Activated T-helper 1 cell treated with Interleukin-2 at 50 U/mL for 16 hours (primary cell): ENCODE data around the gene TDRKH.

Experiments
- DNase-seq: peaks from one replicate; pipeline ENCODE4 v3.0.0-alpha.2; 2020; ENCODE audit warnings: low read depth

Gene TDRKH

DNA sequence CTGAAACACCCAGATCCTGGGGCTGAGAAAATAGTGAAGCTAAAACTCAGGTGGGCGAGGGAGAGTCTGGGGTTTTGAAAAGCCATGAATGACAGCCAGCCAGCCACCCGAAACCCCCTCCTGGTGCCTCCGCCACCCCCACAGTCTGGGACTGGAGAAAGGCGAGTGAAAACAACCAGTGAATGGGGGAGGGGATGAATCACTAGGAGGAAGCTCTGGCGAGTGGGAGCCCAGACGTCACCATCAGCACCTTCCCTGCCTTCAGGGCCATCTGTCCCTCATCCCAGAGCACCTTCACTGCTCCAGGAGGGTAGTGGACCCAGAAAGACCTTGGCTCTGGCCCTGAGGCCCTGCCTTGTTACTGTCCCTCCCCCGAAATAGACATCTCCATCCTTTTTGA, 32.1 kb upstream of the TDRKH start:
- no peak for DNase-seq

DNA sequence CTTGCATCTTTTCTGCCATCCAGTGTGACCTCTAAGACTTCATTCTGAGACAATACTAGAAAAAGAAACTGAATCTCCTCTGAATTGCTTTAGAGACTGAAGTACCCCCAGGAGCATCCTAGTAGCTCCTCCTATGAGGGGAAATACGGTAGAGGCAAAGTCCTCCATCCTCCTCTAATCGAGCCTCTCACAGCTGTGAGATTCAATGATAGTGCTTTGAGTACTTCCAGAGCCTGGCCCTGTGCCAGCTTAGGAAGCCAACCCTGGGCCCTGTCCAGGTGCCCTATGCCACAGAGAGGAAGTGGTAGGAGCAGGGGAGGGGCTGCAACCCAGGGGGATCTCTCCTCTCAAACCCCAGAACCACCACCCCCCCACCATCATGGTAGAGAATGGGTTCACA, 30.6 kb upstream of the TDRKH start:
- DNase-seq = no peak

DNA sequence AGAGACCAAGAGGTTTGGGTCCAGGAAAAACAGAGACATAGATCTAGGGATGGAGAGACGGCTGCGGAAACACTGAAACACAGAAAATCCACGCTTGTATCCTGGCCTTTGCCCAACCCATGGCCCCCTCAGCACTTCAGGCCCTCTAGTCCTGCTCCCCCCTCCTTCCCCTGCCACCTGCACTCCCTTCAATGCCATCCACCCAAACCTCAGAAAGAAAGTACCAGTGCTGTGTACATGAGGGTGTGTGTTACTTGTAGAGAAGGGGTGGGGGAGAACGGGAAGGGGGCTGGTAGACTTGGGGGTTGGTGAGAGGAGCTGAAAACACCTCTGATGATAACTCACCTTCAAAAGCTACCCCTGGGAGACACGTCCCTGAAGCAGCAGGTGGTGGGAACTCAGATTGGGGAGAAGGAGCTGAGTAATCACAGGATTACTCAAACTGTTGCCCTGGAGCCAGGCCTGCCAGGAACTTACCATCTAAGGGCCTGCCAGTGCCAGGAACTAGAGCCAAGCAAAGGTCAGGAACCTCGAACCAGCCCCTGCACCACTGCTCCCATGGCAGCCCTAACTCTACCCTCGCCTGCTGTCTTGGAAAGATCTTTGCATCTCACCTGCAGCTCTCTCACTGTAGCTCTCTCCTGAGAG, 29.8 kb upstream of the TDRKH start:
- DNase-seq = no peak

DNA sequence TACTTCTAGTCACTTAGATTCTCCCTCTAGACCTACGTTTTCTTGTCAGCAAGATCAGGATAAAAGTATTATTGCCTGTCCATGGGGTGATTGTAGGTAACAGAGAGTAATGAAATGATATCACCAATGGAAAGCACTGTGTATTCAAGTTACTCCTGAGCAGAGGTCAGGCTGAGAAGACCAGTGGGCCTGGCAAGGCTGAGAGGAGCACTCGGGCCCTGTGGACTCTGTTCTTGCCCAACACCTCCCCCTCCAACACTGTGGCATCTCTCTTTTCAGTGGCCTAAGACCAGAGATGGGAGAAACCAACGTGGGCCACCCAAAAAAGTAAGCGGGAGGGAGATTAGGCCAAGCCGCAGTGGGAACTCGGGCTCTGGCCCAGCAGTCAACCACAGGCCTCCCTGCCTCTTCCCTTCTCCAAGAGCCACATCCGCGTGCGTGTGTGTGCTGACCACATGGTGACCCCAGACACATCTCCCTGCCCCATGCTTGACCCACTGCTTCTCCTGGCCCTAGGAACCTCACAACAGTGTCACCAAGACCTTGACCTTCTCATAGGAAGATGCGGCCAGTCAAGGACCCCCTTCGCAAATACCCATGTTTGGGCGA, 29.0 kb upstream of the TDRKH start:
- DNase-seq = no peak

DNA sequence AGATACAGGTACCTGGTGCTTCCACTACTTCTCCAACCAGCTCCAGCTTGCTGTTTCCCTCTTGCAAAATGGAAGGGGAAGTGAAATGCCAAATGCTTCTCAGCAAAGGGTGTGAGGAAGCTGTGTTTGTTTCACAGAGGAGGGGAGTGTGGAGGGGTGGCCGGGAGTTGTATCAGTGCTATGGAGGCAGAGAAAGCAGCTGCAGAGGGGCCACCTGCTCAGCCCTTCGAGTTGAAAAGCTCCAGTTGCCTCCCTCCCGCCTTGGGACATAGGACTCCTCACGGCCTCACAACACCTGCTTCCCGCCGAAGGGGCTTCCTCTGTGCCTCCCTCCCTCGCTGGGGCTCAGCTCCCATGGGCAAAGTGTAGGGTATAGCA, 27.0 kb upstream of the TDRKH start:
- DNase-seq = no peak

DNA sequence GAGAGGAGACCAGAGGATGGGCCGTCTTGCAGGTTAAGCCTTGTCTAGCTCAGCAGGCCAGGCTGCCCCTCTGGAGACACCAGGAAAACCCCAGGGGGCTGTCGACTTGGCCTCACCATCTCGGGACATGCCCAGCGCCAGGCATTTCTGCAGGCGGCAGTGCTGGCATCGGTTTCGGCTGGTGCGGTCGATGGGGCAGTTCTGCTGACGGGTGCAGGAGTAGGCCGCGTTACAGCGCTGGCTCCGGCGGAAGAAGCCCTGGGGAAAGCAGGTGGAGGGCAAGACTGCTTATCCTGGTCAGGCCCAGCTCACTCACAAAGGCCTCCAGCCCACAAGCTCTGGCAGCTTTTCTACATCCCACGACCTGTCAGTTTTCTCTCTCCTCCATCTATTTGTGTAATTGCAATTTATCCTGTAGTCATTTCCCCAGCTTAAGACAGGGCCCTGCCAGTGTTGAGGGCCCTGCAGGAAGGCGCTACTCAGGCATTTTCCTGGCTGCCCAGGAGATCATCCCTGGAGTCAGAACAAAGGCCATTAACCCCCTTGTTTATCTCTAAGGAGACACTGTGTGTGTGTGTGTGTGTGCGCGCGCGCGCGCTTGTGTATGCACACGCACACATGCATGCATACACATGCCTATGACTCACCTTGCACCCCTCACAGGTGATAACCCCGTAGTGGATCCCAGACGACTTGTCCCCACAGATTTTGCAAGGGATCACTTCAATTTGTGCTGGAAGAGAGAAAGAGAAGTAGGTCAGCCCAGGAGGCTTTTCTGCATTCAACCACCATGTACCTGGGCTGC, 26.4 kb upstream of the TDRKH start:
- no peak for DNase-seq

DNA sequence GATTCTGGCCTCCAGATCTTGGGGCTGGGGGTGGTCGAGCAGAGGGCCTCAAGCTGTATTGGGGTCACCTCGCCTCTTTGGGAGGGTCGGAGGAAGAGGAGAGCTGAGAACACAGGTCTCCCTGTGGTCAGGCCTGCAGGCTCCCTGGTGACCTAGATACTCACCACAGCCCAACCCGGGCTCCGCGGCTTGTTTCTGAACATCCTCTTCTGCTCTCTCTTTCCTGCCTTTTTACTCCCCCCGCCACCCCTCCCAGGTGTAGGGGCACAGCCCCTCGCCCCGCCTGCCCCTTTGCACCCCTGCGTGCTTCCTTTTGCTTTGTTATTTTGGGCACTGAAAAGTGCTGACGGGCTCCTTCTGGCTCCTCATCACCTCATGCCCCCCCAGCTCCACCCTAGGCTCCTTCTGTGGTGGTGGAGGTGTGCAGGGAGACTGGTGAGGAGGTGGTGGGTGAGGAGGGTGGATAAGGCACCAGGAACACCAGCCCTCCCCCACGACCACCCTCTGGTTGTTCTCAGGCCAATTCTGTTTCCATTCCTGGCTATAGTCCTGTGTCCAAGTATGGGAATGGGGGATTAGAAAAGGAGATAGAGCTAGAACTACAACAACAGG, 25.5 kb upstream of the TDRKH start:
- DNase-seq = peak; percentile 35

DNA sequence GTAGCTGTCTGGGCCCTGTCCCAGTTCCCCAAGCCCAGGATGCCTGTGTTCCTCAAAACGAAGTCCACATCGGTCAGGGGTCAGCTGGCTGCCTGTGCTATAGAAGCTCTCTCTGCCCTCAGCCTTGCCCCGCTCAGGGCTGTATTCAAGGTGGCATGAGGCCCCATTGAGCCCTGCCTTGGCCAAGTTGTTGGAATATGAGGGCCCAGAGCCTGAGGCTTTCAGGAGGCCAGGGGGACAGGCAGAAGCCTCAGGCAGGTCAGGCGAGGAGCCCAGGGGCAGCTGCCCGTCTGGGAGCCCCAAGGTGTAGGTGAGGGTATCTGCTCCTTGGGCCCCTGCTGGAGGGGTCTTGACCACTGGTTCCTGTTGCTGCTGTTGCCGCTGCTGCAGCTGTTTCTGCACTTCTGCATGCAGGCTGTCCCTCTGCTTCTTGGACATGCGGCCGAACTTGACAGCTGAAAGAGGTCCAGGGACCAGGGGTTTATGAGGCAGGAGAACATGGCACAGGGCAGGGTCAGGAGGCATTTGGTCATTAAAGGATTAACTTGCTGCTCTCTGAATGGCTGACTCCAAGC, 24.8 kb upstream of the TDRKH start:
- DNase-seq = no peak

DNA sequence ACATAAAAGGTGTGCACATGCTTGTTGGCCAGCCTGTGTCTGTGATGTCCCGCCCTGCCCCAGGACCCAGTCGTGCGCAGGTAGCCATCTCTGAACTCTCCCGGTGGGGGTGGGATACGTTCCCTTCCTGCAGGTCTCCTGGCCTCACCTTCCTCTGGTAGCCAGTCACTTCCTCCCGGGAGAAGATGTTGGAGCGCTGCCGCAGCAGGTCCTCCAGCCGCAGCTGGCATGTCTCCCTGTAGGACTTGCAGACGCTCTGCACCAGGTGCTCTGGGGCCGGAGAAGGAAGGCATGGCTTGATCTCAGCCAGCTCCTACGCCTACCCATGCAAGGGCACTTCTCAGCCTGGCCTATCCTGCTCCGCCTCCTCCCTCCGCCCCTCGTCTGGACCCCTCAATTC, 24.1 kb upstream of the TDRKH start:
- DNase-seq = no peak

DNA sequence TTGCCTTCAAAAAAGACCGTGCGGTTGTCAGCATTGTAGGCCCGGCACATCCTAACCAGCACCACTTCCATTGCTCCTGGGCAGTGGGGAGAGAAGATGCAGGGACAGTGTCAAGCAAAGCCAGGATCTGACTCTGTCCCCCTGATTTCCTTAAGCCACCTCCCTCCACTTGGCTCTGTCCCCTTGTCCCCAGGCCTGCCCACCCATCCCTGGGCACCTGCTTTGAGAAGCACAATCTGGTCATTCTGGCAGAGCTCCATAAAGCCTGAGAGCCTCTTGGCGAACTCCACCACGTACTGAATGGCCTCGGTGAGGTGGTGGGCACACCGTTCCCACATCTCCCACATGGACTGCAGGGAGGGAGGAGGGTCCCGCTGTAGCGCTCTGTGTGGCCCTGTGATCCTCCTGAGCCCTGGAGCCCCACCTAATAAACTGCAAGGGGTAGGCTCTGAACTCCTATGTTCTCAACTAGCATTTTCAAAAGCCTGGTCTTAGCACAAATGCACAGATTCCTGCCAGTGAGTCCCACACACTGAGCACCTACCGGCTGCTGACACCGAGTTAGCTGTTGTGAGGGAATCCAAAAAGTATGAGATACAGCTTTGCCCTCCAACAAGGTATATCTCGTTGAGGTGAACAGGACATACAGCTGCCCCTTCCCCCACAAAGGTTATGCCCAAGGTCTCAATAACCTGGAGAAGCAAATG, 23.1 kb upstream of the TDRKH start:
- no peak for DNase-seq

DNA sequence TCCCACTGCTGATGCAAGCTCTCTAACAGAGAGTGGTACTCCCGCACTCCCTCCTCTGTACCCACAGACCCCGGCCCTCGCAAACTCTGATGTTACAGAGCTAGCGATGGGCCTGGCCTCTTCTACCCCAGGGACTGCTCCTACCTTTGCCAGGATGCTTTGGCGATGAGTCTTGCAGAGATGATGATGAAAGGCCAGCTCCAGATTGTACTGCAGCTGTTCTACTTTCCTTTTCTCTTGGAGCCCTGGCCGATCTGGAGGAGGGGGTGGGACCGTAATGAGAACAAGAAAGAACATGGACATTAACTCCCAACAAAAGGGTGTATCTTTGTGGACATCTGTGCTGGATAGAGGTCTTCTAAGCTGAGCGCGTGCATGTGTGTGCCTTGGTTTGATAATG, 20.9 kb upstream of the TDRKH start:
- no peak for DNase-seq

DNA sequence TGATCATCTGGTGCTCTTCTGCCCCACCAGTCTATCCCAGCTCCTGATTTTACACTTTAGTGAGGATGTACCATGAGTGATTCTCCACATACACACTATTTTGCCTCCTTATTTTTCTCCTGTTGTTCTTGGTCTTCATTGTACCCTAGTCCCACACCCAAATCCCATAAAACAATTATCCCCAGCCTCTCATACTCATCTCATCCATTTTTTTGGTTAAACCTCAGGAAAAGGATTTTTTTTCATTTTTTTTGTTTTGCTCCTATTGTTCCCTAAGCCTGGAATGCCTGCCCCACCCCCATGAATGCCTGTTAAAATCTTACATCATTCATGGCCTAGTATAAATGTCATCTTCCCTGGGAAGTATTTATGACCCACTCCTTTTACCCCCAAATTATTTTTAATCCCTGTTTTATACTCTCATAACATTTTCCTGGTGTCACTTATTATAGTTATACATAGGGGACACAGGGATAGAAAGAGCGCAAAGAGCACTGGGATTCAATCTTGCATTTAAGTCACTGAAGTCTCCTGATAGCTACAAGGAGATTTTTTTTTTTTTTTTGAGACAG, 19.8 kb upstream of the TDRKH start:
- no peak for DNase-seq

DNA sequence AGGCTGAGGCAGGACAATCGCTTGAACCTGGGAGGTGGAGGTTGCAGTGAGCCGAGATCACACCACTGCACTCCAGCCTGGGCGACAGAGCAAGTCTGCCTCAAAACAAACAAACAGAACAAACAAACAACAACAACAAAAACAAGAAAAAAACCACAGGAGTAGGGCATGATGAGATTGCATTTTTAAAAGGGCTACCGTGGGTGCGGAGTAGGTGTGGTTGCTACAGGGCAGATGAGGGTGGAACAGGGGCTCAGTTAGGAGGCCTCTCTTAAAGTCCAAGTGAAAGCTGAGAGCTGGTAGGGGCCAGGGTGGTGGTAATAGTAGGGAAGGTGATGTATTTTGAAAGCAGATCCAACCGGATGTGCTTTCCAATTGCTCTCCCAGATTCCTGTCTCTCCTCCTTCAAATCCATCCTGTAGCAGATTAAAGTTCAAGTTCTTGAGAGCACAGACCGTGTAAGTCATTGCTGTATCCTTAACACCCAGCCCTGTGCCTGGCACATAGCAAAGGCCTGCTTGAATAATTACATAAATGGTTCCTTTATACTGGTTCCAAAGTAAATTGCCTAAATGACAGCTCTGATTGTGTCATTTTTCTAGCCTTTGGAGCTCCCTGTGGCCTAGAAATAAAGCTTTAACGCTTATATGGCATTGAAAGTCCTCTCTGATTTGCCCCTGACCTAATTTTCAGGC, 19.1 kb upstream of the TDRKH start:
- no peak for DNase-seq

DNA sequence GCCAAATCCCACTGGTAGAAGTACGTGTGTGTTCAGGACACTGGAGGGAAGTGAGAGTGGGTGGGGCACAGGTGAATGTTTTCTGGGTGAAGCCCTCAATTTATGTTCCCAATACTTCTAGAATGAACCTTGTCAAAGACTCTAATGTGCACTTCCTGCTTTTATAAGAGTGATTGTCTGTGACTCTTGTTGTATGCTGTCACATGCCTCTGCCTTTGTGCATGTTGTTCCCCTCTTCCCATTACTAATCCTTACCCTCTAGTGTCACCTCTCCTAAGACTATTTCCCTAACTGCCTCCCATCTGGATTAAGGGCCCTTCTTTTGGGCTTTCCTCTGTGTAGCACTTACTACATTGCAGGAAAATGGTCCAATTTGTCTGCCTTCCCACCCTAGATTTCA, 17.5 kb upstream of the TDRKH start:
- no peak for DNase-seq

DNA sequence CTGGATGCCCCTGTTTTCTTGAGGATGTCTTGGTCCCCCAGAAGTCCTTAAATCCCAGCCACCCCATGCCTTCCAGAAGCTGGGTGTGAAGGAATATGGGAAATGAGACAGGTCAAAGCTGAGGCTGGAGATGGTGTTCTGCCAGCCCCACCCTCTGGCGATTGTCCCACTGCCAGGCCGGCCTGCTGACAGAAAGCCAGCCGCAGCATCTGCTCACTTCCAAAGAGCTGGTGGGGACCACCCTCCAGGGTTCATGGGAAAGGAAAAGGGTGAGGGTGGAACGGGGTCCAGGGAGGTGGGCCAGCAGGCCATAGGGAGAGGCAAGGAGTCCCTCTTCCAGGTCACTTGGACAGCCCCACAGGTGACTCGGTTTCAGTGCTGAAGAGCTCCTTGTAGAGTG, 16.8 kb upstream of the TDRKH start:
- DNase-seq = no peak

DNA sequence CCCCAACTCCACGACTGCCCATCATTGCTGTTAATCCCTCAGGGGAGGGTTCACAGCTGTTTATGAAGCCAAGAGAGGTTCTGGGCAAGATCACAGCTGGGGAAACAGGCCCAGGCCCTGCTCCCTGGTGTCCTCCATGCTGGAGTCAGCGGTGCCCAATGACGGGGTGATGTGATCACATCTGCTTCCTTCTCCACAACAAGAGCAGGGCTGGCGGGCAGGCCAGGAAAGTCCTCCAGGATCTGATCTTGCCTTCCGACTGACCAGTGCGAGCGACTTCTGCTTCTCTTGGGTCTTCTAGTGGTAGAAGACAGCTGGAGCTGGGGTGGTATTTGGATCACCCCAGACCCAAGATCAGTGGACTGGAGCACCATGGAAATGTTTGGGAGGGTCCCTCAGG, 15.9 kb upstream of the TDRKH start:
- DNase-seq = no peak

DNA sequence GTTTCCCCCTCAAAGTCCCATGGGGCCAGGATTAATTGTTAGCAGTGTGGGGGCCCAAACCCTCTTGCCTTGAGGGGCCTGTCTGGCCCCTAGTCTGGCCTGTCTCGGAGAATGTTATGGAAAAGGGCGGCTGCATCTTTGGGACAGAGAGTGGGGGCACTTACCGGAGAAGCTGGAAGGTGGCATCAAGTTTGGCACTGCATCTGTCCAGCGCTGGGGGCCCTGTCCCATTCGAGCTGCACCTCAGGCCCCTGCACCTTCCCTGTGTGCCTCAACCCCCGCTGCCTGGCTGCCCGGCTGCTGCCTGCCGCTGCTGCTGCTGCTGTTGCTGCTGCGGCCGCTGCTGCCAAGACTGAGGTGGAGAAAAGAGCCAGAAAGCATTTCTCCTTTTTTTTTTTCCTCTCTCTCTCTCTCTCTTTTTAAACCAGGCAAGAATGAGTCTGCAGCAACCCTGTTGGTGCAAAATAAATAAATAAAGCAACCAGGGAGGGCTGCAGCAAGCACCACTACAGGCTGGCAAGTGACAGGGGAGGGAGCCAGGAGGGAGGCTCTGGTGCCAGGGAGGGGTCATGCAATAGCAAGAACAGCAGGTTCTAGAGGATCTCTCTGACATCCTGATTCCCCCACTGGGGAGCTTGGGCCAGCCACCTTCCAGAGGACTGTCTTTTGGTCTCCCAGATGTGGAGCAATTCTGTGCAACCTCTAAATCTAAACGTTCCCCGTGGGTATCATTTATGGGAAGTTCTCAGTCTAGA, 14.9 kb upstream of the TDRKH start, which contains the start of gene LINGO4:
Gene LINGO4, minus strand, starts transcription at position 354 of the 755 bp plus-strand sequence. CDS start 2,715 bp downstream, outside the sequence.
- DNase-seq = no peak

DNA sequence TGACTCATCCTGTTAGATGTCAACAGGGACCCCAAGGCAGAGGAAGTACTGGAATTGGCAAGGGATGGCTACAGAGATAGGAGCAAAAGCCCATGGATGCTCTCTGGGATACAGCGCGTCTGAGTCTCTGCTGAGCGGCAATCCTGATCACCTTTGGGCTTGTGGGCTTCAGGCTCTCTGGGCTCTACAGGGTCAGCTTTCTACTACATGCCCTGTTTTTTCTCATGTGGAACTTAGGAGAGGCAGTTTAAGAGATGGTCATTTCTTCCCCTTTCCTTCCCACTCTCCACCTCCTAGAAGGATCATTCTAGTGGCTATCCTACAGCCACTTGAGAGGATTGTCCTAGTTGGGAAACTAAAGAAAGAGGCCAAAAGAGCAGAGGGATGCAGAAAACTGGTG, 13.6 kb upstream of the TDRKH start:
- no peak for DNase-seq

DNA sequence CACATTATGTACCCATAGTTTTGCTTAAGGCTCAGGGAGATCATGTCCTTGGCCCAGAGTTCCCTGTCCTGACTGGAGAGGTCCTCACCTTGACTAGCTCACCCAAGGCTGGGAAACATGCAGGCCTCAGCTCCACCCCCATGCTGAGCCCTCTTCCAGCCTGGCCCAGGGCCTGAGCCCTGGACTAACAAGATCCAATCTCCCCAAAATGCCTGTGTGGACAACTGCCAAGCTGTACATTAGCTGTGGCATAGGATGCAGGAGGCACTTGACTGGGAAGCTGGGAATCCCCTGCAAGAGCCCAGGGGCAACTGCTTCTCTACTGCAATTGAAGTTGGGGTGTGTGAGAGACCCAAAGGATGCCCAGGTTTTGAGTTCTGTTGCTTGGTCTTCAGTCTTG, 12.9 kb upstream of the TDRKH start:
- DNase-seq = no peak

DNA sequence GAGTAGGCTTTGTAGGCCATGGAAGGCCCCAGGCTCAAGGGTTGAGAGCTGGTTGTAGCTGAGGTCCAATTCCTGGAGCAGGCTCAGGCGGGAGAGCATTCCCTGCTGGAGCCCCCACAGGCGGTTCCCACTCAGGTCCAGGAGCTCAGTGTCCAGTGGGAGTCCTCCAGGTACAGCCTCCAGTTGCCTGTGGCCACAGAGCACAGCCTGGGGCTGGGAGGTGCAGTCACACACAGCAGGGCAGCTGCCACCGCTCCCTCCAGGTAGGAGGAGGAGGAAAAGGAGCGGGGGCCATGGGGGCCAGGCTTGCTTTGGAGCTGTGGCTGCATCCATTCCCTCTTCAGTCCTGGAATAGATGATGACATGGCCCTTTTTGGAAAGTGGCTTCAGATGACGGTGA, 12.1 kb upstream of the TDRKH start:
- DNase-seq = no peak
